Measurements from ENCODE around the gene LIPT2.

The LIPT2 gene

GRCh38 chr11:74463216-74463615 lies 30.3 kb downstream of the LIPT2 start:
- TF ChIP-seq GATA3 (IDR thresholded peaks at IDR 0.05; ENCODE audit: low read depth, low read length) (no peak), GATA2 (IDR thresholded peaks at IDR 0.05; ENCODE audit: low read depth, low read length) (no peak)

DNA sequence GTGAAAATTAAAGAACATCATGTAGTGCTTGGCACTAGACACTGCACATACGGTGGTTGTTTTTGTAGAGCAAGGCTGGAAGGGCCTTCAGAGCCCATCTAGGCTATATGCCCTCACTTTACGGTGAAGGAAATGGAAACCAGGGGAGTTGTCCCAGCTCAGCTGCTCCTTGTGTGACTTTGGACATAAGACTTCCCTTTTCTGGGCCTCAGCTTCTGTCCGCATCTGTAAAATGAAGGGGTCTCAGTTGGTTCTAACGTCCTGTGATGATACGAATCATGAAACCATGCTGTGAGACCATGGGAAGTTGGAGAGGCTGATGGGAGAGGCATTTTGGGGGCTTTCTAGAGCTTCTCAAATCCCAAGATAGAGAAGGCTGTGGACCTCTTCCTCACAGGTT lies 30.9 kb downstream of the LIPT2 start:
- TF ChIP-seq GATA2 (IDR thresholded peaks at IDR 0.05; ENCODE audit: low read depth, low read length), result no peak
- TF ChIP-seq GATA3 (IDR thresholded peaks at IDR 0.05; ENCODE audit: low read depth, low read length), result no peak

- TF ChIP-seq GATA2 (IDR thresholded peaks at IDR 0.05; ENCODE audit: low read depth, low read length) (no peak), GATA3 (IDR thresholded peaks at IDR 0.05; ENCODE audit: low read depth, low read length) (no peak)
Observed at GRCh38 chr11:74462009-74462408, 31.5 kb downstream of the LIPT2 start.

GRCh38 chr11:74460481-74461154 lies 32.9 kb downstream of the LIPT2 start:
- no peak for TF ChIP-seq GATA3 (IDR thresholded peaks at IDR 0.05; ENCODE audit: low read depth, low read length)
- TF ChIP-seq GATA2 (IDR thresholded peaks at IDR 0.05; ENCODE audit: low read depth, low read length), result no peak

GRCh38 chr11:74460065-74460464 lies 33.5 kb downstream of the LIPT2 start:
- TF ChIP-seq GATA2 (IDR thresholded peaks at IDR 0.05; ENCODE audit: low read depth, low read length) (no peak), GATA3 (IDR thresholded peaks at IDR 0.05; ENCODE audit: low read depth, low read length) (no peak)

- TF ChIP-seq GATA3 (IDR thresholded peaks at IDR 0.05; ENCODE audit: low read depth, low read length), result no peak
- no peak for TF ChIP-seq GATA2 (IDR thresholded peaks at IDR 0.05; ENCODE audit: low read depth, low read length)
Observed at GRCh38 chr11:74459584-74459983, 33.9 kb downstream of the LIPT2 start.

- no peak for TF ChIP-seq GATA2 (IDR thresholded peaks at IDR 0.05; ENCODE audit: low read depth, low read length)
- TF ChIP-seq GATA3 (IDR thresholded peaks at IDR 0.05; ENCODE audit: low read depth, low read length), result no peak
Observed at GRCh38 chr11:74457356-74457755, 36.2 kb downstream of the LIPT2 start.

- no peak for TF ChIP-seq GATA2 (IDR thresholded peaks at IDR 0.05; ENCODE audit: low read depth, low read length)
- no peak for TF ChIP-seq GATA3 (IDR thresholded peaks at IDR 0.05; ENCODE audit: low read depth, low read length)
Observed at GRCh38 chr11:74453373-74453975, 40.0 kb downstream of the LIPT2 start.

GRCh38 chr11:74452366-74452765 lies 41.2 kb downstream of the LIPT2 start:
- TF ChIP-seq GATA3 (IDR thresholded peaks at IDR 0.05; ENCODE audit: low read depth, low read length) (no peak), GATA2 (IDR thresholded peaks at IDR 0.05; ENCODE audit: low read depth, low read length) (no peak)

DNA sequence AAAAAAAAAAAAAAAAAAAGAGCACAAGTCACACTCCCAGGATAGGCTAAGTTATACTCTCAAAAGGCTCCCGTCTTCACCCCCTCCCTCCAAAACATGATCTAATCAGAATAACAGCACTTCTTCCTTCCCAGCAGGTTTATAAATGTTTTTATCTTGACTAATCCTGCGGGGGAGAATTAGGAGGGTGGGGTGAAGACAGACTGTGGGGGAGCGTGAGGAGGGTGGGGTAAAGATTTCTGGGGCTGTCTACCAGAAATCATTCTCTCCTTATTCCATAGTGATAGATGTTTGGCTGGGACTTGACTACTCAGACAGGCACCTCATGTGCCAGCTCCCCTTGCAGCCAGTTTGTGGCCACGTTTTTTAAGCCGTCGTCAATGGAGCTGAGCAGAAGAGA lies 43.2 kb downstream of the LIPT2 start:
- TF ChIP-seq GATA2 (IDR thresholded peaks at IDR 0.05; ENCODE audit: low read depth, low read length) (no peak), GATA3 (IDR thresholded peaks at IDR 0.05; ENCODE audit: low read depth, low read length) (no peak)

DNA sequence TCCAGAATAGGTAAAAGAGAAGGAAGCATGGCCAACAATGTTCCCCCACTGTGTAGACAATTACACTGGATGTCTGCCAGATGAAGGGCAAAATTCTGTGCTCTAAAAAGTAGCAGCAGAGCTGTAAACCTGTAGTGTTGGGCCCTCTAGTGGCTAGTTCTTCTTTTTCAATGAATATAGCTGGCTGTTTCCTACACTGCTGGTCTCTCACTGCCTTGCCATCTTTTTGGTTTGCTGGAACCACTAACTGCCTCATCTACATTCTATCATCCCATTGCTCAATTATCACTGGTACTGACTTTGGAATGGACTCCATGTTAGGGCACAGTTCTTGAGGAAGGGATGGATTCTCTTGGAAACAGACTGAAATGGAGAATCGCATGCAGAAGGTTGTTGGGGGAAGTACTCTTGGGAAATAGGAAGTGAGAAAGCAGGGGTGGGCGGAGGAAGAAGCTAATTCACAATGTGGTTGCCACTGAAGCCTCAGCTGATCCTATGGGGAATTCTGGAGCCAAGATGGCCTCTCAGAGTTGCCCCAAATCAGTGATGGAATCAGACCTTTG lies 44.1 kb downstream of the LIPT2 start:
- TF ChIP-seq GATA3 (IDR thresholded peaks at IDR 0.05; ENCODE audit: low read depth, low read length), result no peak
- TF ChIP-seq GATA2 (IDR thresholded peaks at IDR 0.05; ENCODE audit: low read depth, low read length), result no peak

GRCh38 chr11:74447720-74448119 lies 45.8 kb downstream of the LIPT2 start:
- TF ChIP-seq GATA3 (IDR thresholded peaks at IDR 0.05; ENCODE audit: low read depth, low read length) (no peak), GATA2 (IDR thresholded peaks at IDR 0.05; ENCODE audit: low read depth, low read length) (no peak)

GRCh38 chr11:74446532-74446938 lies 47.0 kb downstream of the LIPT2 start:
- peak; percentile 32; the same call in 1 of the 2 replicates for TF ChIP-seq GATA2 (IDR thresholded peaks at IDR 0.05; ENCODE audit: low read depth, low read length)
- TF ChIP-seq GATA3 (IDR thresholded peaks at IDR 0.05; ENCODE audit: low read depth, low read length), result no peak

DNA sequence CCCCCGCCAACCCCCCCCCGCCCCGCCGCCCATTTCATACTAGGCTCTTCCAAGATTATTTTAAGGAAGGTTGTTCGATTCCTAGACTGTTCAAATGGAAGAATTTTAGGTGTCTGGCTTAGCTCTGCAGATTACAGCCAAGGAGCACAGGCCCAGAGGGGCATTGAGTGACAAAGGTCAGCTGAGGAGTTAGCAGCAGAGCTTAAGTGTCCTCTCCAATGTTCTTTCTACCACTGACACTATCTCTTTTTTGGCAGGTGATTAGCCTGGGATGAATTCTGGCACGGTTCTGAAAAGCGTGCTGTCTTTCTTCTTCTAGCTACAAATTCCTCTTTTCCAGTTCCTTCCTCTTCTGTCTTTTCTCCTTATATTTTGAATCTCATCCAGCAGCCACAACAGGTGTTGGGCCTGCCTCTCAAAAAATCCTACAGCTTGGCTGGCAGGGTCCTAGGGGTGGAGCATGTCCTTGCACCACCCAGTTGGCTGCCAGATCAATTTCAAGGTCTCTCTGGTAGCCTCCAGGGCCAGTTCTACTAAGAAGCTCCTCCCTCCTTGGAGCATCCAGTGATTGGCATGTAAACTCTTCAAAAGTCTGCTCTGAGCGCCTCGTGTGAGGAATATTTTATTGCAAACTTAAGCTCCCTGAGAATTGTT lies 49.2 kb downstream of the LIPT2 start:
- TF ChIP-seq GATA2 (IDR thresholded peaks at IDR 0.05; ENCODE audit: low read depth, low read length) (no peak), GATA3 (IDR thresholded peaks at IDR 0.05; ENCODE audit: low read depth, low read length) (no peak)
